GM13977 (cell line): ENCODE data around the gene ARHGEF9.
A peak's percentile ranks its signal among the peaks of the same experiment; 100 is the strongest.

ENCODE experiments used
- DNase-seq: peaks from one replicate; pipeline ENCODE4 v3.0.0; 2012; ENCODE audit warnings: low spot score
- CTCF ChIP-seq: IDR thresholded peaks from 2 replicates; pipeline ENCODE4 v1.5.1; 2012; ENCODE audit warnings: mild to moderate bottlenecking, control low read depth; ENCODE audit not compliant: insufficient read depth; ENCODE audit errors: extremely low read depth, missing control alignments
- in situ Hi-C: fragments of 300-500 bp; cut with MboI; formaldehyde crosslinking; loops from one replicate; pipeline ENCODE4 v1.12.0; 2022; ENCODE audit warnings: low sequenced_read_pairs, low pct_unique_long_range_greater_than_20kb, mixed read lengths, inconsistent platforms; ENCODE audit not compliant: unreplicated experiment

ARHGEF9 gene

DNA sequence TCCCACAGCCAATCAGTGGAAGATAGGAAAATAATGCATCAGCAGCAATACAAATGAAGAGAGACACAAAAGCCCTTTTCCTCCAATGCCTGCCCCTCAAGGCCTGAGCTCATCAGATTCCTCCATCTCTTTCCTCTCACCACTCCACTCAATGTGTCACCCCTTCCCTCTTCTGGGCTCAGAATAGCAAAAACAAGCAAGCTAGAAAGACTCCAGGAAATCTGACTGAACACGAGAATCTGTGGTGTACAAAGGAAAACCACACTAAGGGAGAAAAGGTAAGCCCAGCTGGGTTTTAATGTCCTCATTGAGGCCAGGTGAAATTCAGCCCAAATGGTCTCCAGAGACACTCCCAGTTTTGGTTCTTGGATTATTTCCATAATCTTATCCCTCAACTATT is 46.3 kb downstream of the ARHGEF9 start:
- no peak for TF ChIP-seq CTCF
- DNase-seq, result no peak
- in situ Hi-C loops, result no loop called here

- no peak for DNase-seq
- in situ Hi-C loops, result no loop called here
- TF ChIP-seq CTCF, result no peak
These were observed 47.7 kb downstream of the ARHGEF9 start for GRCh38 chrX:63737131-63737921.

GRCh38 chrX:63735882-63736281 is 49.1 kb downstream of the ARHGEF9 start:
- in situ Hi-C loops, result no loop called here
- no peak for DNase-seq
- no peak for TF ChIP-seq CTCF

DNA sequence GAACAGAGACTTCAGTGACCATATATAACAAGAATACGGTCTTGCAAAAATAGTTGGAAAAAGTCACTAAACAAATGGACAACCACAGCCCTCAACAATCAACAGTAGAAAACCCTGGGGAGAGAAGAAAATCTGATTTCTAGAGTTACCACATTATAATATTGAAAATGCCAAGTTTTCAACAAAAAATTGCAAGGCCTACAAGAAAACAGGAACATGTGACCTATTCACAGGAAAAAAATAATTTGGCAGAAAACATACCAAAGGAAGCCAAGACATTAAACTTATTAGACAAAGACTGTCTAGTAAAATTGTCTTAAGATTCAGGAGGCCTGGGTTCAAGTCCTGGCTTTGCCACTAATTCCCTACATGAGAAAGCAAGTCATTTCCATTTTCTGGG is 64.7 kb downstream of the ARHGEF9 start:
- in situ Hi-C loops, result no loop called here
- TF ChIP-seq CTCF, result no peak
- no peak for DNase-seq

DNA sequence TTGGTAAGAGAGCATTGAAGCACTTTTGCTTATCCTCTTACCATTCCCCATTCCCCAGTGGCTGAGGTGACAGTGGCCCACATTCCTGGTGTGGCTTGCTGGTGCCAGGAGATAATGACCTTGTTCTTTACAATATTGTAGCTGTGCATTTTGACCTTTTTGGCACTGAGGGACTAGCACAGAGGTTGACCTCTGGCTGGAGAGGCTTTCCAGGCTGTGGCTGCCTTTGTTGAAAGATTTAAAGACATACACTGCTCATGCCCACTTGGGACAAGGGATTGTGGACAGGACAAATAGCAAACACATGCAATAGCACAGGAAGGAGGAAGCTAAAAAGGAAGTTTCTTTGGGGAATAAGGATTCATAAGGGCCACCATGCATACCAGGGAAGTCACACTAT is 65.4 kb downstream of the ARHGEF9 start:
- in situ Hi-C loops, result no loop called here
- no peak for TF ChIP-seq CTCF
- no peak for DNase-seq

GRCh38 chrX:63718010-63718694 is 66.9 kb downstream of the ARHGEF9 start:
- in situ Hi-C loops, result no loop called here
- peak; percentile 20 for DNase-seq
- no peak for TF ChIP-seq CTCF
